ENCODE results near the gene KRT33A. TPM values are rescaled to one million over a fixed set of nuclear protein-coding genes. Genes with fewer than 3 reads are reported as not detected.

Gene KRT33A
- total and polyA plus RNA-seq, 2 of the 8 experiments (the other 6 are each of a cell fraction or from before 2014, with no cell fraction given), result not detected

- TF ChIP-seq, protein P1, sequence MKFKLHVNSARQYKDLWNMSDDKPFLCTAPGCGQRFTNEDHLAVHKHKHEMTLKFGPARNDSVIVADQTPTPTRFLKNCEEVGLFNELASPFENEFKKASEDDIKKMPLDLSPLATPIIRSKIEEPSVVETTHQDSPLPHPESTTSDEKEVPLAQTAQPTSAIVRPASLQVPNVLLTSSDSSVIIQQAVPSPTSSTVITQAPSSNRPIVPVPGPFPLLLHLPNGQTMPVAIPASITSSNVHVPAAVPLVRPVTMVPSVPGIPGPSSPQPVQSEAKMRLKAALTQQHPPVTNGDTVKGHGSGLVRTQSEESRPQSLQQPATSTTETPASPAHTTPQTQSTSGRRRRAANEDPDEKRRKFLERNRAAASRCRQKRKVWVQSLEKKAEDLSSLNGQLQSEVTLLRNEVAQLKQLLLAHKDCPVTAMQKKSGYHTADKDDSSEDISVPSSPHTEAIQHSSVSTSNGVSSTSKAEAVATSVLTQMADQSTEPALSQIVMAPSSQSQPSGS (IDR thresholded peaks at IDR 0.05; ENCODE audit: low read length), result no peak
These were observed 9.8 kb upstream of the KRT33A start (continued) for GRCh38 chr17:41360296-41360995.

Data from H1 (cell line).